HCT116 (cell line): ENCODE results near the gene AOC3. TPM values are rescaled to one million over a fixed set of nuclear protein-coding genes. Genes with fewer than 3 reads are reported as not detected.
A peak's percentile ranks its signal among the peaks of the same experiment; 100 is the strongest.

Experiments used
- ATAC-seq: fragments of 200-7000 bp; cut with Tn5 transposase; 2 replicates; pipeline ENCODE4 v1.9.1; 2020; ENCODE audit warnings: mild to moderate bottlenecking, moderate library complexity
- BruUV-seq: library from RNA; stranded (reverse); fragments of 400-500 nt; replicated peaks from 2 replicates; lab custom pipeline; 2021; lab: Mats Ljungman, UMichigan
- CTCF ChIA-PET: fragments of 300-600 bp; sonication (Branson Sonifier 250); formaldehyde crosslinking; loops from one replicate; lab custom pipeline; 2021; ENCODE audit warnings: antibody characterized with exemption; lab: Charles Lee
- POLR2A ChIA-PET: fragments of 300-600, 350-600 bp; sonication (Branson Sonifier 250); formaldehyde crosslinking; loops from one replicate; lab custom pipeline; 2021; ENCODE audit warnings: antibody characterized with exemption; lab: Charles Lee
- RAD21 ChIA-PET, 2 experiments: fragments of 300-600 bp; sonication (Branson Sonifier 250); formaldehyde crosslinking; loops; one replicate each; lab custom pipeline; 2023; ENCODE audit warnings: low total read pairs in 2 of 2; ENCODE audit not compliant: uncharacterized antibody in 2 of 2, unreplicated experiment in 2 of 2, low non-redundant PET in 1 of 2; lab: Charles Lee
- DNase-seq: peaks from one replicate; pipeline ENCODE4 v3.0.0-alpha.2; 2010; ENCODE audit warnings: low read depth, low spot score
- H2AFZ ChIP-seq: fragments of 200-600 bp; shearing (Covaris generic), sonication (generic); 2 replicates; pipeline ENCODE4 v1.6.1; 2017; ENCODE audit warnings: low read depth, mixed run types, mixed read lengths, antibody characterized with exemption, low read length; ENCODE audit not compliant: poor library complexity, severe bottlenecking
- H3K27ac ChIP-seq: 2 replicates; pipeline ENCODE4 v1.5.1; 2012; ENCODE audit warnings: low read depth, low read length
- H3K27me3 ChIP-seq: fragments of 200-600 bp; sonication (generic); 2 replicates; pipeline ENCODE4 v1.6.1; 2016; ENCODE audit warnings: mixed run types, low read length, mixed read lengths; ENCODE audit not compliant: insufficient read depth
- H3K36me3 ChIP-seq, 2 experiments: fragments of 200-500 bp in 1 of 2; fragments of 200-600 bp in 1 of 2; sonication (Bioruptor generic) in 1 of 2; sonication (generic) in 1 of 2; 2 replicates each; pipeline versions ENCODE4 v1.5.1 to v1.6.1; 2014 to 2016; ENCODE audit warnings: low read length in 2 of 2, inconsistent platforms in 1 of 2, mixed read lengths in 1 of 2, mixed run types in 1 of 2; ENCODE audit not compliant: insufficient read depth in 2 of 2, control insufficient read depth in 1 of 2
- H3K4me1 ChIP-seq, 2 experiments: fragments of 200-600 bp in 1 of 2; sonication (generic) in 1 of 2; 2 replicates each; pipeline versions ENCODE4 v1.5.1 to v1.6.1; 2012 to 2017; ENCODE audit warnings: low read length in 2 of 2, inconsistent platforms in 1 of 2, mild to moderate bottlenecking in 1 of 2, mixed read lengths in 1 of 2, mixed run types in 1 of 2, moderate library complexity in 1 of 2; ENCODE audit not compliant: insufficient read depth in 2 of 2, control insufficient read depth in 1 of 2
- H3K4me2 ChIP-seq: fragments of 200-600 bp; sonication (generic); 2 replicates; pipeline ENCODE4 v1.6.1; 2017; ENCODE audit warnings: mixed run types, low read length, mixed read lengths
- H3K4me3 ChIP-seq, 2 experiments: fragments of 200-600 bp in 1 of 2; sonication (generic) in 1 of 2; replicated peaks in 1 of 2; 2 replicates each; pipeline ENCODE4 v1.5.1; 2011 to 2016; ENCODE audit warnings: low read length in 2 of 2, control low read depth in 1 of 2, low read depth in 1 of 2, mild to moderate bottlenecking in 1 of 2, mixed read lengths in 1 of 2, mixed run types in 1 of 2
- H3K79me2 ChIP-seq: fragments of 200-600 bp; sonication (generic); 2 replicates; pipeline ENCODE4 v1.6.1; 2017; ENCODE audit warnings: mild to moderate bottlenecking, mixed run types, low read length, moderate library complexity, mixed read lengths; ENCODE audit not compliant: insufficient read depth
- H3K9ac ChIP-seq: fragments of 200-600 bp; sonication (generic); 2 replicates; pipeline ENCODE4 v1.6.1; 2016; ENCODE audit warnings: low read length, mixed read lengths
- H3K9me2 ChIP-seq: fragments of 200-600 bp; sonication (generic), shearing (Covaris generic); 2 replicates; pipeline ENCODE4 v1.6.1; 2017; ENCODE audit warnings: mixed run types, mild to moderate bottlenecking, moderate library complexity; ENCODE audit not compliant: insufficient read depth
- H3K9me3 ChIP-seq, 2 experiments: fragments of 200-500 bp in 1 of 2; fragments of 200-600 bp in 1 of 2; sonication (Bioruptor generic) in 1 of 2; sonication (generic) in 1 of 2; 2 replicates each; pipeline ENCODE4 v1.6.1; 2014 to 2017; ENCODE audit warnings: low read length in 2 of 2, mixed read lengths in 2 of 2, inconsistent platforms in 1 of 2, low read depth in 1 of 2, mild to moderate bottlenecking in 1 of 2, mixed run types in 1 of 2, moderate library complexity in 1 of 2; ENCODE audit not compliant: control insufficient read depth in 1 of 2, insufficient read depth in 1 of 2
- H4K20me1 ChIP-seq: fragments of 200-600 bp; sonication (generic), shearing (Covaris generic); 2 replicates; pipeline ENCODE4 v1.6.1; 2017; ENCODE audit warnings: mixed run types, mild to moderate bottlenecking, moderate library complexity; ENCODE audit not compliant: insufficient read depth
- ATF3 ChIP-seq: IDR thresholded peaks from 2 replicates; pipeline ENCODE4 v1.6.1; 2012
- CBX3 ChIP-seq: IDR thresholded peaks from 2 replicates; pipeline ENCODE4 v1.6.1; 2012; ENCODE audit warnings: low read depth
- CEBPB ChIP-seq: IDR thresholded peaks from 2 replicates; pipeline ENCODE4 v1.6.1; 2012; ENCODE audit warnings: low read depth
- CTCF ChIP-seq, 3 experiments: fragments of 200-600 bp in 1 of 3; sonication (generic) in 1 of 3; IDR thresholded peaks in 2 of 3; conservative IDR thresholded peaks in 1 of 3; 2 replicates each; pipeline ENCODE4 v1.5.1; 2012 to 2017; ENCODE audit warnings: low read depth in 2 of 3, low read length in 2 of 3, antibody characterized with exemption in 1 of 3, borderline replicate concordance in 1 of 3, control low read depth in 1 of 3, mild to moderate bottlenecking in 1 of 3, mixed read lengths in 1 of 3, mixed run types in 1 of 3, moderate library complexity in 1 of 3; ENCODE audit not compliant: insufficient read depth in 1 of 3
- ELF1 ChIP-seq: IDR thresholded peaks from 2 replicates; pipeline ENCODE4 v1.6.1; 2012; ENCODE audit warnings: low read depth, borderline replicate concordance
- EZH2 ChIP-seq: fragments of 200-600 bp; sonication (generic); IDR thresholded peaks from 2 replicates; pipeline ENCODE4 v1.6.1; 2017; ENCODE audit warnings: antibody characterized with exemption, mixed run types
- EZH2phosphoT487 ChIP-seq: fragments of 200-600 bp; IDR thresholded peaks from 2 replicates; pipeline ENCODE4 v1.6.1; 2018; ENCODE audit warnings: antibody characterized with exemption, borderline replicate concordance
- JUND ChIP-seq: IDR thresholded peaks from 2 replicates; pipeline ENCODE4 v1.6.1; 2012
- POLR2A ChIP-seq: IDR thresholded peaks from 2 replicates; pipeline ENCODE4 v1.7.0; 2011; ENCODE audit warnings: borderline replicate concordance; ENCODE audit not compliant: insufficient read depth, insufficient read length; ENCODE audit errors: extremely low read depth
- POLR2AphosphoS5 ChIP-seq: IDR thresholded peaks from 2 replicates; pipeline ENCODE4 v1.6.1; 2011; ENCODE audit warnings: mild to moderate bottlenecking, low read depth, low read length, moderate library complexity
- RAD21 ChIP-seq: IDR thresholded peaks from 2 replicates; pipeline ENCODE4 v1.6.1; 2012; ENCODE audit warnings: low read depth, mild to moderate bottlenecking
- SP1 ChIP-seq: IDR thresholded peaks from 2 replicates; pipeline ENCODE4 v1.6.1; 2012; ENCODE audit warnings: low read depth
- SRF ChIP-seq: IDR thresholded peaks from 2 replicates; pipeline ENCODE4 v1.6.1; 2012; ENCODE audit warnings: low read depth
- YY1 ChIP-seq: IDR thresholded peaks from 2 replicates; pipeline ENCODE4 v1.6.1; 2011; ENCODE audit warnings: low read length, low read depth, moderate library complexity, mild to moderate bottlenecking; ENCODE audit not compliant: insufficient replicate concordance; ENCODE audit errors: extremely low read depth
- ZFX ChIP-seq: fragments of 450-650 bp; IDR thresholded peaks from 2 replicates; pipeline ENCODE4 v1.6.1; 2017
- ZNF274 ChIP-seq: fragments of 200-500 bp; sonication (Bioruptor generic); IDR thresholded peaks from 2 replicates; pipeline ENCODE4 v1.6.1; 2014; ENCODE audit warnings: mild to moderate bottlenecking, low read depth, low read length, inconsistent platforms
- intact Hi-C: fragments of 100-400 bp; cut with micrococcal nuclease; formaldehyde crosslinking; loops from 2 replicates; pipeline ENCODE4 v1.10.0; 2022
- total RNA-seq: library from RNA; stranded (reverse); gene quantifications from one replicate; pipeline ENCODE4 v1.2.1, GENCODE V29; 2021; ENCODE audit not compliant: unreplicated experiment
- TF ChIP-seq, protein P1 (sequence below): IDR thresholded peaks from 2 replicates; pipeline ENCODE4 v1.6.1; 2011; ENCODE audit warnings: mild to moderate bottlenecking, low read length, moderate library complexity; ENCODE audit not compliant: insufficient replicate concordance; ENCODE audit errors: extremely low read depth

AOC3 gene
- total RNA-seq, 1 experiment from 2014 or later = 5.9 TPM

DNA sequence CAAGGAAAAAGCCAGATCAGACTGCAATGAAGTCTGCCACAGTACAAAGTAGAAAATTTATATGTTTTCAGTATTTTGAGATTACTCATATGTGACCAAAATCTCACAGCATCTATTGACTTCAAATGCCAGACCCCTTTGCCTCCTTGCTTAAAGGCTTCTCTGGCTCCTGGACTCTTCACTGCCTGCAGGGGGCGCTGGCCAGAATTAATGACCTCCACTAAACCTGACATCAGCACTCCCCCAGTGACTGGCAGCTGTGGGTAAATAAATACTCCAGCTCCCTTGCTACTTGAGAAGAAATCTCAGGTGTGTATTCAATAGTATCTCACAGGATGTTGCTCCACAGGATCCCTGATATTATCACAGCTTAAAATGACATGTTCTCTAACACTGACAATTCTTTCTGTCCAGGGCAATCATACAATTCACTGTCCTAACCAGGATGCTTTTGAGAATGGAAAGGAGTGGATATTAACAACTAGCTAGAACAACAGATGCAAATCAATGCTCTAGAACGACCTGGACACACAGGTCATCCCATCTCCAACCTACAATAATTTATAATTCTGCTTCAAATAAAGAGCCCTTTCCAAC is 31.0 kb upstream of the AOC3 start:
- ATAC-seq (no peak), DNase-seq (peak; percentile 21)
- Histone ChIP-seq H3K4me3 (no peak overlapping the region), H3K27ac (no peak overlapping the region), H3K9ac (no peak overlapping the region), H4K20me1 (no peaks in the 10 kb centered on the region), H3K4me2 (no peak overlapping the region), H3K36me3 (peaks cover 37 to 43% of the 10 kb centered on the region in 2 experiments), H3K9me2 (no peaks in the 10 kb centered on the region), H3K4me1 (peaks cover 2 to 16% of the 10 kb centered on the region in 2 experiments; a peak in 2 of 4 replicates), H3K9me3 (no peaks in the 10 kb centered on the region), H2AFZ (no peak overlapping the region), H3K79me2 (peaks cover 26% of the 10 kb centered on the region), H3K27me3 (no peaks in the 10 kb centered on the region)
- ChIA-PET POLR2A (no interaction called here), RAD21 (no interaction called here), CTCF (no interaction called here)
- no TSS peak for BruUV-seq
- TF ChIP-seq RAD21 (peak; percentile 27; the same call in 1 of the 2 replicates), ELF1 (no peak), CTCF (IDR thresholded peaks at IDR 0.05 in 2 of 3, conservative IDR thresholded peaks at IDR 0.05 in 1 of 3; ENCODE audit: borderline replicate concordance in 1 of 3, insufficient read depth in 1 of 3, low read depth in 2 of 3, low read length in 2 of 3) (peak; percentile 26 to 74 (median 68); a peak in 4 of 6 replicates), CBX3 (no peak)
- intact Hi-C loops = loop anchor here (5.0 kb wide), 1 partner anchor 98 kb away; no protein-coding TSS in a partner anchor

- ChIA-PET CTCF (no interaction called here), RAD21 (no interaction called here), POLR2A (no interaction called here)
- H4K20me1 ChIP-seq = no peaks in the 10 kb centered on the region
- no peak overlapping the region for H3K4me3 ChIP-seq
- no peak for DNase-seq
- intact Hi-C loops = loop anchor here (5.0 kb wide), 1 partner anchor 99 kb away; no protein-coding TSS in a partner anchor
- H3K27me3 ChIP-seq = no peaks in the 10 kb centered on the region
- peaks cover 2 to 18% of the 10 kb centered on the region in 2 experiments; a peak in 2 of 4 replicates for H3K4me1 ChIP-seq
- H3K9me3 ChIP-seq = no peaks in the 10 kb centered on the region
- H3K4me2 ChIP-seq = no peak overlapping the region
- H3K9me2 ChIP-seq = no peaks in the 10 kb centered on the region
- BruUV-seq = no TSS peak
- no peak overlapping the region for H3K27ac ChIP-seq
- H3K9ac ChIP-seq = no peak overlapping the region
- no peak for ATAC-seq
- no peak overlapping the region for H2AFZ ChIP-seq
- peaks cover 26% of the 10 kb centered on the region for H3K79me2 ChIP-seq
- peaks cover 26 to 33% of the 10 kb centered on the region in 2 experiments; a peak in 3 of 4 replicates for H3K36me3 ChIP-seq
- TF ChIP-seq EZH2phosphoT487 = no peak
- no peak for TF ChIP-seq POLR2A
- TF ChIP-seq YY1 = no peak
- no peak for TF ChIP-seq ZNF274
- TF ChIP-seq, protein P1, sequence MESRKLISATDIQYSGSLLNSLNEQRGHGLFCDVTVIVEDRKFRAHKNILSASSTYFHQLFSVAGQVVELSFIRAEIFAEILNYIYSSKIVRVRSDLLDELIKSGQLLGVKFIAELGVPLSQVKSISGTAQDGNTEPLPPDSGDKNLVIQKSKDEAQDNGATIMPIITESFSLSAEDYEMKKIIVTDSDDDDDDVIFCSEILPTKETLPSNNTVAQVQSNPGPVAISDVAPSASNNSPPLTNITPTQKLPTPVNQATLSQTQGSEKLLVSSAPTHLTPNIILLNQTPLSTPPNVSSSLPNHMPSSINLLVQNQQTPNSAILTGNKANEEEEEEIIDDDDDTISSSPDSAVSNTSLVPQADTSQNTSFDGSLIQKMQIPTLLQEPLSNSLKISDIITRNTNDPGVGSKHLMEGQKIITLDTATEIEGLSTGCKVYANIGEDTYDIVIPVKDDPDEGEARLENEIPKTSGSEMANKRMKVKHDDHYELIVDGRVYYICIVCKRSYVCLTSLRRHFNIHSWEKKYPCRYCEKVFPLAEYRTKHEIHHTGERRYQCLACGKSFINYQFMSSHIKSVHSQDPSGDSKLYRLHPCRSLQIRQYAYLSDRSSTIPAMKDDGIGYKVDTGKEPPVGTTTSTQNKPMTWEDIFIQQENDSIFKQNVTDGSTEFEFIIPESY = no peak
- no peak for TF ChIP-seq POLR2AphosphoS5
- TF ChIP-seq SP1 = no peak
- TF ChIP-seq CEBPB = no peak
- TF ChIP-seq SRF = no peak
- no peak for TF ChIP-seq EZH2
- no peak for TF ChIP-seq CBX3
- no peak for TF ChIP-seq ELF1
- no peak for TF ChIP-seq JUND
- TF ChIP-seq ATF3 = no peak
- TF ChIP-seq ZFX = no peak
Measured at GRCh38 chr17:42821176-42821575, 29.8 kb upstream of the AOC3 start.
